Caco-2 (cell line): Measurements from ENCODE around the gene SOD2. TPM values are rescaled to one million over a fixed set of nuclear protein-coding genes. Genes with fewer than 3 reads are reported as not detected.

Experiments used
- BruUV-seq: library from RNA; stranded (reverse); fragments of 400-500 nt; replicated peaks from 2 replicates; lab custom pipeline; 2021; lab: Mats Ljungman, UMichigan
- CTCF ChIA-PET: fragments of 300-600 bp; sonication (Branson Sonifier 250); formaldehyde crosslinking; loops from one replicate; lab custom pipeline; 2022; ENCODE audit warnings: antibody characterized with exemption; lab: Charles Lee
- POLR2A ChIA-PET: fragments of 300-600 bp; sonication (Branson Sonifier 250); formaldehyde crosslinking; loops from one replicate; lab custom pipeline; 2022; ENCODE audit warnings: antibody characterized with exemption; lab: Charles Lee
- DNase-seq, 2 experiments: peaks; one replicate each; pipeline versions ENCODE4 v3.0.0 to v3.0.0-alpha.2; 2020 to 2022
- H3K27me3 ChIP-seq: replicated peaks from 2 replicates; pipeline ENCODE4 v1.6.0; 2011; ENCODE audit warnings: low read length; ENCODE audit not compliant: control insufficient read depth, insufficient read depth
- H3K36me3 ChIP-seq: 2 replicates; pipeline ENCODE4 v1.5.1; 2011; ENCODE audit warnings: low read length; ENCODE audit not compliant: control insufficient read depth, insufficient read depth
- H3K4me1 ChIP-seq: fragments of 250-450 bp; sonication (Bioruptor Pico); 2 replicates; pipeline ENCODE4 v1.5.1; 2020; ENCODE audit warnings: mild to moderate bottlenecking
- H3K4me3 ChIP-seq: 2 replicates; pipeline ENCODE4 v1.5.1; 2011; ENCODE audit warnings: low read depth, mild to moderate bottlenecking, control low read depth, low read length
- H3K9me3 ChIP-seq: fragments of 250-450 bp; sonication (Bioruptor Pico); 2 replicates; pipeline ENCODE4 v1.5.1; 2020; ENCODE audit warnings: mild to moderate bottlenecking, moderate library complexity
- H3K27ac Mint-ChIP-seq: one replicate; pipeline ENCODE4 v1.8.0; 2022; ENCODE audit warnings: mixed read lengths; ENCODE audit not compliant: unreplicated experiment
- H3K27me3 Mint-ChIP-seq: one replicate; pipeline ENCODE4 v1.8.0; 2022; ENCODE audit warnings: mixed read lengths; ENCODE audit not compliant: insufficient read depth, unreplicated experiment
- H3K36me3 Mint-ChIP-seq: one replicate; pipeline ENCODE4 v1.8.0; 2022; ENCODE audit warnings: mild to moderate bottlenecking, mixed read lengths; ENCODE audit not compliant: insufficient read depth, unreplicated experiment
- H3K4me1 Mint-ChIP-seq: one replicate; pipeline ENCODE4 v1.8.0; 2022; ENCODE audit warnings: low read depth, mixed read lengths; ENCODE audit not compliant: unreplicated experiment
- H3K4me3 Mint-ChIP-seq: one replicate; pipeline ENCODE4 v1.8.0; 2022; ENCODE audit warnings: mild to moderate bottlenecking, moderate library complexity, mixed read lengths; ENCODE audit not compliant: unreplicated experiment
- H3K9me3 Mint-ChIP-seq: one replicate; pipeline ENCODE4 v1.8.0; 2022; ENCODE audit warnings: mixed read lengths; ENCODE audit not compliant: unreplicated experiment
- intact Hi-C: fragments of 100-400 bp; cut with micrococcal nuclease; formaldehyde crosslinking; loops from one replicate; pipeline ENCODE4 v1.10.0; 2022; ENCODE audit not compliant: unreplicated experiment
- total RNA-seq: library from RNA; stranded (reverse); gene quantifications from 2 replicates; pipeline ENCODE4 v1.2.3, GENCODE V29; 2022
- TF ChIP-seq, protein P1 (sequence below), 2 experiments: fragments of 200-600 bp in 1 of 2; IDR thresholded peaks; 1 replicate in 1 of 2; 2 replicates in 1 of 2; pipeline versions ENCODE4 v1.5.1 to v1.8.0; 2011 to 2022; ENCODE audit warnings: antibody characterized with exemption in 1 of 2, control low read depth in 1 of 2, inconsistent platforms in 1 of 2, low read depth in 1 of 2, low read length in 1 of 2, mild to moderate bottlenecking in 1 of 2, moderate library complexity in 1 of 2; ENCODE audit not compliant: insufficient read depth in 1 of 2, severe bottlenecking in 1 of 2, unreplicated experiment in 1 of 2

The SOD2 gene
- total RNA-seq, 1 experiment from 2014 or later, result 110 TPM

DNA sequence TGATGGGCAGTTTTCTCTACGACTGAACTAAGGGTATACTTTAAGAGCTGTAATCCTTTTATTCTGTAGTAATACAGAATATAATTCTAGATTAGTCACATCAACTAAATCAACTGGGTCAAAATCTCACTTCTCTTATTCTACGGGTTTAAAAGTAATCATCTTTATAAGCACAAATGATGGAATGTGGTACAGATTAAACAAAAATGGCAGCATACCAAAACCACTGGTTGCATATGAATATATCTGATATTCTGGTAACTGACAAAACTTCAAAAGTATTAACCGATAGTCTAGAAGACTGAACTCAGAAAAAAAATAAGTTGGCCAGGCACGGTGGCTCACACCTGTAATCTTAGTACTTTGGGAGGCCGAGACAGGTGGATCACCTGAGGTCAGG, 7.0 kb downstream of the SOD2 start:
- H3K36me3 Mint-ChIP-seq, result peaks cover 59% of the 10 kb centered on the region
- H3K4me3 Mint-ChIP-seq, result no peak overlapping the region
- Histone ChIP-seq H3K4me3 (no peak overlapping the region), H3K27me3 (no peaks in the 10 kb centered on the region), H3K4me1 (no peaks in the 10 kb centered on the region), H3K36me3 (peaks cover 3% of the 10 kb centered on the region), H3K9me3 (no peaks in the 10 kb centered on the region)
- H3K4me1 Mint-ChIP-seq, result peaks cover 2% of the 10 kb centered on the region
- no TSS peak for BruUV-seq
- H3K9me3 Mint-ChIP-seq, result no peaks in the 10 kb centered on the region
- intact Hi-C loops, result no loop called here
- DNase-seq, result no peak
- TF ChIP-seq, protein P1, sequence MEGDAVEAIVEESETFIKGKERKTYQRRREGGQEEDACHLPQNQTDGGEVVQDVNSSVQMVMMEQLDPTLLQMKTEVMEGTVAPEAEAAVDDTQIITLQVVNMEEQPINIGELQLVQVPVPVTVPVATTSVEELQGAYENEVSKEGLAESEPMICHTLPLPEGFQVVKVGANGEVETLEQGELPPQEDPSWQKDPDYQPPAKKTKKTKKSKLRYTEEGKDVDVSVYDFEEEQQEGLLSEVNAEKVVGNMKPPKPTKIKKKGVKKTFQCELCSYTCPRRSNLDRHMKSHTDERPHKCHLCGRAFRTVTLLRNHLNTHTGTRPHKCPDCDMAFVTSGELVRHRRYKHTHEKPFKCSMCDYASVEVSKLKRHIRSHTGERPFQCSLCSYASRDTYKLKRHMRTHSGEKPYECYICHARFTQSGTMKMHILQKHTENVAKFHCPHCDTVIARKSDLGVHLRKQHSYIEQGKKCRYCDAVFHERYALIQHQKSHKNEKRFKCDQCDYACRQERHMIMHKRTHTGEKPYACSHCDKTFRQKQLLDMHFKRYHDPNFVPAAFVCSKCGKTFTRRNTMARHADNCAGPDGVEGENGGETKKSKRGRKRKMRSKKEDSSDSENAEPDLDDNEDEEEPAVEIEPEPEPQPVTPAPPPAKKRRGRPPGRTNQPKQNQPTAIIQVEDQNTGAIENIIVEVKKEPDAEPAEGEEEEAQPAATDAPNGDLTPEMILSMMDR (IDR thresholded peaks at IDR 0.05; ENCODE audit: insufficient read depth in 1 of 2, low read depth in 1 of 2, low read length in 1 of 2, severe bottlenecking in 1 of 2, unreplicated experiment in 1 of 2), result no peak
- POLR2A ChIA-PET, result no interaction called here
- no peaks in the 10 kb centered on the region for H3K27me3 Mint-ChIP-seq
- CTCF ChIA-PET, result no interaction called here
- no peak overlapping the region for H3K27ac Mint-ChIP-seq

DNA sequence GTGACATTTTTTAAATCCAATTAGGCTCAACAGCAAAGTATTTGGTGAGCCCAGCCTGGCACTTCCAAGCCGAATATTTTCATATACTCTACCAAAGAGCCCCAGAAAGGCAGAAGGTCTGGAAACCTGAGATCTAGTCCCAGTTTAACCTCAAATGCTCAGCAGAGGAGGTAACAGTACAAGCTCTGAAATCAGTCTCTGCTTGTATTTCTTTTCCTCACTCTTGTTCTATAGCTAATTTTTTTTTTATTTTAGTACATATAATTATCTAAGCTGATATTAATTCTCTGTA, 9.1 kb downstream of the SOD2 start:
- Mint-ChIP-seq H3K4me1 (no peaks in the 10 kb centered on the region), H3K4me3 (no peak overlapping the region), H3K27me3 (no peaks in the 10 kb centered on the region), H3K9me3 (no peaks in the 10 kb centered on the region), H3K27ac (no peak overlapping the region), H3K36me3 (peaks cover 66% of the 10 kb centered on the region)
- no peak overlapping the region for H3K4me3 ChIP-seq
- CTCF ChIA-PET, result no interaction called here
- POLR2A ChIA-PET, result no interaction called here
- no peaks in the 10 kb centered on the region for H3K9me3 ChIP-seq
- H3K27me3 ChIP-seq, result no peaks in the 10 kb centered on the region
- H3K36me3 ChIP-seq, result peaks cover 2% of the 10 kb centered on the region
- H3K4me1 ChIP-seq, result no peaks in the 10 kb centered on the region
- TF ChIP-seq, protein P1 (IDR thresholded peaks at IDR 0.05; ENCODE audit: insufficient read depth in 1 of 2, low read depth in 1 of 2, low read length in 1 of 2, severe bottlenecking in 1 of 2, unreplicated experiment in 1 of 2), result no peak
- DNase-seq, result no peak
- intact Hi-C loops, result no loop called here
- BruUV-seq, result no TSS peak

DNA sequence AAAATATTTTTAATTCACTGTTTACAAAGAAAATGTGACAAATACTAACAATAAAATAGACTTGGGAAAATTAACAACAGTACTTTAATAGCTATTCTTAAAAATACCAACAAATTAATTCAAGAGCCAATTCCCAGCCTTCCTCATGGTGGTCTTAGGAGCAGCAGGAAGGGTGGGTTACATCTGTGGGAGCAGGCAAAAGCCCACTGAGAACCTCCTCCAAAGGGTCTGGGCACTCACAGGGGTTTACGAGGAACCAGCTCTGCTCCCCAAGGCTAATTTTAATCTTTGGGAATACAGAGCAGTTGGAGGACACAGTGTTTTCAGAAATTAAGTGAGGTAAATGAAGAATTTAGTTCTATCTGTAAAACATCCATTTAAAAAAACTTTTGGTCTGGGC, 10.2 kb downstream of the SOD2 start:
- intact Hi-C loops, result no loop called here
- ChIA-PET POLR2A (no interaction called here), CTCF (no interaction called here)
- peaks cover 58% of the 10 kb centered on the region for H3K36me3 Mint-ChIP-seq
- H3K9me3 Mint-ChIP-seq, result no peaks in the 10 kb centered on the region
- no peak overlapping the region for H3K4me3 Mint-ChIP-seq
- no peaks in the 10 kb centered on the region for H3K27me3 Mint-ChIP-seq
- no peak overlapping the region for H3K4me3 ChIP-seq
- H3K9me3 ChIP-seq, result no peaks in the 10 kb centered on the region
- peaks cover 1% of the 10 kb centered on the region for H3K36me3 ChIP-seq
- no peaks in the 10 kb centered on the region for H3K4me1 ChIP-seq
- no peak overlapping the region for H3K27ac Mint-ChIP-seq
- BruUV-seq, result no TSS peak
- H3K27me3 ChIP-seq, result no peaks in the 10 kb centered on the region
- TF ChIP-seq, protein P1 (IDR thresholded peaks at IDR 0.05; ENCODE audit: insufficient read depth in 1 of 2, low read depth in 1 of 2, low read length in 1 of 2, severe bottlenecking in 1 of 2, unreplicated experiment in 1 of 2), result no peak
- DNase-seq, result no peak
- no peaks in the 10 kb centered on the region for H3K4me1 Mint-ChIP-seq
